OCI-LY1 (cell line): ENCODE data around the gene SPOCK2.
"Not testable (repeated sequence)": the region's sequence is repeated elsewhere in the genome, so short reads cannot be mapped to it uniquely, and the experiment has no call there.

Source experiments
- EZH2 ChIP-seq: fragments of 200-600 bp; sonication (generic), shearing (Covaris generic); IDR thresholded peaks from 2 replicates; pipeline ENCODE4 v1.8.0; 2017; ENCODE audit warnings: borderline replicate concordance, mixed run types, mild to moderate bottlenecking, antibody characterized with exemption, low read length, moderate library complexity, mixed read lengths
- TF ChIP-seq, protein P1 (sequence below): fragments of 200-600 bp; sonication (generic), shearing (Covaris generic); IDR thresholded peaks from 2 replicates; pipeline ENCODE4 v1.5.1; 2017; ENCODE audit warnings: mild to moderate bottlenecking, antibody characterized with exemption, low read length, moderate library complexity, mixed read lengths

DNA sequence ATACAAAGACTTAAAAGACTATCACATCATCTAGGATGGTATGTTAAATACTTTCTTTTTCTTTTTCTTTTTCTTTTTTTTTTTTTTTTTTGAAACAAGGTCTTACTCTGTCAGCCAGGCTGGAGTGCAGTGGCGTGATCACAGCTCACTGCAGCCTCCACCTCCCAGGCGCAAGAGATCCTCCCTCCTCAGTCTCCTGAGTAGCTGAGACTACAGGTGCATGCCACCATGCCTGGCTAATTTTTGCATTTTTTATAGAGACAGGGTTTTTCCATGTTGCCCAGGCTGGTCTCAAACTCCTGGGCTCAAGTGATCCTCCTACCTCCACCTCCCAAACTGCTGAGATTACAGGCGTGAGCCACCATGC, 19.6 kb upstream of the SPOCK2 start:
- TF ChIP-seq, protein P1, sequence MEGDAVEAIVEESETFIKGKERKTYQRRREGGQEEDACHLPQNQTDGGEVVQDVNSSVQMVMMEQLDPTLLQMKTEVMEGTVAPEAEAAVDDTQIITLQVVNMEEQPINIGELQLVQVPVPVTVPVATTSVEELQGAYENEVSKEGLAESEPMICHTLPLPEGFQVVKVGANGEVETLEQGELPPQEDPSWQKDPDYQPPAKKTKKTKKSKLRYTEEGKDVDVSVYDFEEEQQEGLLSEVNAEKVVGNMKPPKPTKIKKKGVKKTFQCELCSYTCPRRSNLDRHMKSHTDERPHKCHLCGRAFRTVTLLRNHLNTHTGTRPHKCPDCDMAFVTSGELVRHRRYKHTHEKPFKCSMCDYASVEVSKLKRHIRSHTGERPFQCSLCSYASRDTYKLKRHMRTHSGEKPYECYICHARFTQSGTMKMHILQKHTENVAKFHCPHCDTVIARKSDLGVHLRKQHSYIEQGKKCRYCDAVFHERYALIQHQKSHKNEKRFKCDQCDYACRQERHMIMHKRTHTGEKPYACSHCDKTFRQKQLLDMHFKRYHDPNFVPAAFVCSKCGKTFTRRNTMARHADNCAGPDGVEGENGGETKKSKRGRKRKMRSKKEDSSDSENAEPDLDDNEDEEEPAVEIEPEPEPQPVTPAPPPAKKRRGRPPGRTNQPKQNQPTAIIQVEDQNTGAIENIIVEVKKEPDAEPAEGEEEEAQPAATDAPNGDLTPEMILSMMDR: not testable (repeated sequence)
- not testable (repeated sequence) for TF ChIP-seq EZH2
